Astrocyte of the cerebellum (primary cell): Measurements from ENCODE around the gene GOLGA6L2.

Experiments
- DNase-seq: peaks from one replicate; pipeline ENCODE4 v3.0.0-alpha.2; 2011; ENCODE audit warnings: low read depth
- H3K4me3 ChIP-seq: 2 replicates; pipeline ENCODE4 v1.5.1; 2011; ENCODE audit warnings: mild to moderate bottlenecking, low read depth, low read length, moderate library complexity
- CTCF ChIP-seq: IDR thresholded peaks from 2 replicates; pipeline ENCODE4 v1.5.1; 2012; ENCODE audit warnings: low read length, low read depth, moderate library complexity, mild to moderate bottlenecking; ENCODE audit errors: missing control alignments
- in situ Hi-C: cut with HindIII; loops from 2 replicates; pipeline ENCODE4 v1.10.0; 2017; ENCODE audit warnings: low sequenced_read_pairs

The GOLGA6L2 gene

GRCh38 chr15:23447107-23447500, at the start of gene GOLGA6L2:
GOLGA6L2 (minus strand) TSS chr15:23447243; CDS start chr15:23447181, 62 bp downstream.
- no peak within 1 kb of the TSS for H3K4me3 ChIP-seq
- in situ Hi-C loops: no loop called here
- DNase-seq: no peak
- TF ChIP-seq CTCF: no peak

GRCh38 chr15:23484870-23485269, 37.8 kb upstream of the GOLGA6L2 start:
- no peak for TF ChIP-seq CTCF
- DNase-seq: no peak
- H3K4me3 ChIP-seq: no peak overlapping the region
- in situ Hi-C loops: no loop called here

- no peak overlapping the region for H3K4me3 ChIP-seq
- in situ Hi-C loops: no loop called here
- no peak for DNase-seq
- TF ChIP-seq CTCF: no peak
Measured at GRCh38 chr15:23483821-23484299, 36.8 kb upstream of the GOLGA6L2 start.

- in situ Hi-C loops: no loop called here
- no peak for TF ChIP-seq CTCF
- no peak for DNase-seq
- H3K4me3 ChIP-seq: no peak overlapping the region
Measured at GRCh38 chr15:23482764-23483489, 35.9 kb upstream of the GOLGA6L2 start.

- no peak for TF ChIP-seq CTCF
- in situ Hi-C loops: no loop called here
- no peak overlapping the region for H3K4me3 ChIP-seq
- no peak for DNase-seq
Measured at GRCh38 chr15:23482228-23482627, 35.2 kb upstream of the GOLGA6L2 start.

- H3K4me3 ChIP-seq: no peak overlapping the region
- DNase-seq: no peak
- in situ Hi-C loops: no loop called here
- TF ChIP-seq CTCF: no peak
Measured at GRCh38 chr15:23477920-23478319, 30.9 kb upstream of the GOLGA6L2 start.
